ENCODE data around the gene C1RL. TPM values are rescaled to one million over a fixed set of nuclear protein-coding genes. Genes with fewer than 3 reads are reported as not detected.

C1RL gene
- total RNA-seq, 1 donor from 2014 or later: 28.7 TPM

- Mint-ChIP-seq H3K4me3 (ENCODE audit: low read depth) (no peak overlapping the region), H3K27ac (no peak overlapping the region), H3K9me3 (no peaks in the 10 kb centered on the region), H3K36me3 (ENCODE audit: low read depth) (peaks cover 76% of the 10 kb centered on the region), H3K27me3 (ENCODE audit: low read depth) (no peaks in the 10 kb centered on the region), H3K4me1 (ENCODE audit: low read depth) (no peaks in the 10 kb centered on the region)
- intact Hi-C loops (cut with micrococcal nuclease): no loop called here
- no peak for DNase-seq (ENCODE audit: low spot score)
Observed at GRCh38 chr12:7145671-7146070, 36.7 kb upstream of the C1RL start.

DNA sequence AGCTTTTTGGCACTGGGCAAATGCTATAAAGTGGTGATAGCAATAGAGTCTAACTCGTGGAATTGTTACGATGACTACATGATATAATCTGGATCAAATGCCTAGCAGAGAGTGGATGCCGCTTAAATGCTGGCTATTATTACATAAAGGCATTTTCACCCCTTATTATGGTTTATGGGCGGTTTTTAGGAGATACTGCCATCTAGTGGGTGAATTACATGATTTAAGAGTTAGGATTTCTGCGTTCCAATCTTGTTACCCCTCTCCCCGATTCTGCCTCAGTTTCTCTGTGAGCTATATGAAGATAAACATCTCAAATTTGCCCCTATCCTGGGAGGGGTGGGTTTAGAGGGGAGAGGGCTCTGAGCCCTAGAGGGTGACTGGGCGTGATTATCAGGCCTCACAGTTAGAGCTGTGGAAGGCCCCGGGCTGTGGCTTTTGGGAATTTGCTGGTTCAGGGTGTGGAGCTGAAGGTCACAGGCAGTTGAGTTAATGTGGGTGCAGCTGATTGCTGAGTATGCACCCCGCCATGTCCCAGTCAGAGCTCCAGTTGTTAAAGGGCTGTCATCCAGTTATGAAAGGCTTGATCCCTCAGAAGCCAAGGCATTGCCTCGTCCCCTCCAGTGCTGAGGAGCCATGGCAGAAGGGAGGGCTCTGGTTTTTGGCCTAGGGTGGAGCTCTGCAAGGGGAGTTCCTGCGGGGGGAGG lies 35.6 kb upstream of the C1RL start:
- Mint-ChIP-seq H3K4me1 (ENCODE audit: low read depth) (no peaks in the 10 kb centered on the region), H3K27ac (no peak overlapping the region), H3K9me3 (no peaks in the 10 kb centered on the region), H3K27me3 (ENCODE audit: low read depth) (no peaks in the 10 kb centered on the region), H3K36me3 (ENCODE audit: low read depth) (peaks cover 72% of the 10 kb centered on the region), H3K4me3 (ENCODE audit: low read depth) (no peak overlapping the region)
- intact Hi-C loops (cut with micrococcal nuclease): no loop called here
- no peak for DNase-seq (ENCODE audit: low spot score)

DNA sequence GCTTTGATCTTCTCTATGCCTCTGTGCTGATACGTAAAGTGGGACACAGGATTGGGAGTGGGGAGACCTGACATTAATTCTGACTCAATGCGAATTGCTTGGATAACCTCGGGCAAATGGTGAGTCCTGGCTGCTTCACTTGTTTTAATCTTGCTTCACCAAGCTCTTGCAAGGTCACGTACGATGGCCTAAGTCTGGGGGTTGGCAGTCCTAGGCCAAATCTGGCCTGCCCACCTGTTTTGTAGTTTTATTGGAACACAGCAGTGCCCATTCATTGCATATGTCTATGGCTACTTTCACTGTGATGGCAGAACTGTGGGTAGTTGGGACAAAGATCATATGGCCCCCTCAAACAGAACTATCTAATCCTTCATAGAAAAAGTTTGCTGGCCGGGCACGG lies 34.5 kb upstream of the C1RL start:
- no peaks in the 10 kb centered on the region for H3K27me3 Mint-ChIP-seq (ENCODE audit: low read depth)
- DNase-seq (ENCODE audit: low spot score): no peak
- H3K9me3 Mint-ChIP-seq: no peaks in the 10 kb centered on the region
- H3K36me3 Mint-ChIP-seq (ENCODE audit: low read depth): peaks cover 71% of the 10 kb centered on the region
- no peak overlapping the region for H3K4me3 Mint-ChIP-seq (ENCODE audit: low read depth)
- H3K27ac Mint-ChIP-seq: no peak overlapping the region
- intact Hi-C loops (cut with micrococcal nuclease): loop anchor here (2.0 kb wide), 1 partner anchor 495 kb away; no protein-coding TSS in a partner anchor
- H3K4me1 Mint-ChIP-seq (ENCODE audit: low read depth): peaks cover 5% of the 10 kb centered on the region

DNA sequence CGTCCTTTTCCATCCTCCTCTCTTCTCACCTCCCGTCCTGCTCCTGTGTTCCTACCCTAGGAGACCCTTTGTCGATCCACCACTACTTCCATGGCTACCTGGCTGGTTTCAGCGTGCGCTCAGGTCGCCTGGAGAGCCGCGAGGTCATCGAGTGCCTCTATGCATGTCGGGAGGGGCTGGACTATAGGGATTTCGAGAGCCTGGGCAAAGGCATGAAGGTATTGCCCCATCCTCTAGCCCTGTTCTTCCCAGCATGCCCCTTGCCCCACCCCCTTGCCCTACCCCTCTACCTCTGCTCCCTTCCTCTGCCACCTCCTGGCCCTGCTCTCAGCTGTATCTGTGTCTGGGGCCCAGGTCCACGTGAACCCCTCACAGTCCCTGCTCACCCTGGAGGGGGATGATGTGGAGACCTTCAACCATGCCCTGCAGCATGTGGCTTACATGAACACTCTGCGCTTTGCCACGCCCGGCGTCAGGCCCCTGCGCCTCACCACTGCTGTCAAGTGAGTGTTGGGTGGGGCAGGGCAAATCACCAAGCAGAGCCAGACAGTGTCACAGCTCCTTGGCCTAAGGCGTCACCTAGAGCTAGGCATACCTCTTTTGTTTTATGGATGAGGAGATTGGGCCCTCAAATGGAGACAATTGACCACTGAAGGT lies 33.9 kb upstream of the C1RL start:
- no peak for DNase-seq (ENCODE audit: low spot score)
- Mint-ChIP-seq H3K27ac (no peak overlapping the region), H3K4me3 (ENCODE audit: low read depth) (no peak overlapping the region), H3K27me3 (ENCODE audit: low read depth) (no peaks in the 10 kb centered on the region), H3K9me3 (no peaks in the 10 kb centered on the region), H3K4me1 (ENCODE audit: low read depth) (peaks cover 5% of the 10 kb centered on the region), H3K36me3 (ENCODE audit: low read depth) (peaks cover 69% of the 10 kb centered on the region)
- intact Hi-C loops (cut with micrococcal nuclease): loop anchor here (1.0 to 2.0 kb wide), 2 partner anchors 45 to 496 kb away; no protein-coding TSS in a partner anchor

DNA sequence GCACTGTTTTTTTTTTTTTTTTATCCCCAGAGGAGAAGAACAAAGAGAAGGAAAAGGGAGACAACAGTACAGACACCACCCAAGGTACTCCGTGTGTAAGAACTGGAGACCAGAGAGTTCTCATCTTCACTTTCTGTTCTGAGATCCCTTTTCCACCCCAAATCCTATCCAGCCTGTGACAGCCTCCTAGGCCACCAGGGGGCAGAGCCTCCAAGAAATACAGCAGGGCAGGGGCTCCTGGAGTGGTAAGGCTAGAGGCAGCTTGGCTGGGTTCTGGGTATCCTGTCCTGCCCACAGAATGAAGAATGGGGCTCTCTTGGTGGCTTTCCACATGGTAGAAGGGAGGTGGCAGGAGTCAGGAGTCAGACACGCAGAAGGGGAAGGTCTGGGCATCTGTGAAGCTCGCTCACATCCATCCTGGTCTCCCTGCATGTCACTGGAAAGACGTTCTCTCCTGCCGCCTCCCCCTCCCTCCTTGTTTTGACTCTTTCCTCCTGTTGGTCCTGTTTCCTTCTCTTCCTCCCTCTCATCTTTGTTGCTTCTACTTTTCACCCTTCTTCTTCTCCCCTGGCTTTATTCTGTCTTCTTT lies 33.1 kb upstream of the C1RL start:
- Mint-ChIP-seq H3K4me3 (ENCODE audit: low read depth) (no peak overlapping the region), H3K27ac (no peak overlapping the region), H3K27me3 (ENCODE audit: low read depth) (no peaks in the 10 kb centered on the region), H3K9me3 (no peaks in the 10 kb centered on the region), H3K36me3 (ENCODE audit: low read depth) (peaks cover 73% of the 10 kb centered on the region), H3K4me1 (ENCODE audit: low read depth) (peaks cover 5% of the 10 kb centered on the region)
- peak; percentile 38 for DNase-seq (ENCODE audit: low spot score)
- intact Hi-C loops (cut with micrococcal nuclease): loop anchor here (1.0 to 2.0 kb wide), 2 partner anchors 46 to 497 kb away; no protein-coding TSS in a partner anchor

DNA sequence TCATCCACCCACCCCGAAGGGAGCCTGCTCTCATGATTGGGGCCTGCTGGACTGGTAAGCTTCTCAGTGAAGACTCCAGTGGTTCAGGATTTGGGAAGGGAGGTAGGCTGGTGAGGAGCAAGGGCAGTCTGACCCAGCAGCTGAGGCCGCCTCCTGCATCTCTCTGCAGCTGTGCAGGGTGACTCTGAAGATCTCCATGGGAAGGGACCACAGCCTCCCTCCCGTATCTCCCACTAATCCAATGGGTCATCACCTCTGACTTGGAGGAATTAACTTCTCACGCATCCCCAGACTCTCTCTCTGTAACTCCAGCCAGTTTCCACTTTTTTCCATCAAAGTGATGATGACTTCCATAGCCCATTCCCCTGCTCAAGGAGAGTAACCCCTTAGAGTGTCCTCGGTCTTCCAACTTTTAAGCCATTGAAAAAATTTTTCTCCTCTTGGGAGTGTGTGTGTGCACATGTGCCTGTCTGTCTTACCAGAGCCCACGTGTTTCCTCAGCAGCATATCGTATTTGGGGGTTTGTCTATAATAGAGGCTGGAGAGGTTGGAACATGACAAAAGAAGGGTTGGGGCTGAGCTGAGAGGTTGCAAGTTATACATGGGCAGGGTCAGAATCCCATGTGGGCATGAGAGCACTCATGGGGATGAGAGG lies 32.5 kb upstream of the C1RL start:
- Mint-ChIP-seq H3K4me1 (ENCODE audit: low read depth) (peaks cover 5% of the 10 kb centered on the region), H3K27ac (no peak overlapping the region), H3K4me3 (ENCODE audit: low read depth) (no peak overlapping the region), H3K9me3 (no peaks in the 10 kb centered on the region), H3K27me3 (ENCODE audit: low read depth) (no peaks in the 10 kb centered on the region), H3K36me3 (ENCODE audit: low read depth) (peaks cover 74% of the 10 kb centered on the region)
- intact Hi-C loops (cut with micrococcal nuclease): loop anchor here (1.0 to 2.0 kb wide), 2 partner anchors 47 to 497 kb away; no protein-coding TSS in a partner anchor
- no peak for DNase-seq (ENCODE audit: low spot score)

DNA sequence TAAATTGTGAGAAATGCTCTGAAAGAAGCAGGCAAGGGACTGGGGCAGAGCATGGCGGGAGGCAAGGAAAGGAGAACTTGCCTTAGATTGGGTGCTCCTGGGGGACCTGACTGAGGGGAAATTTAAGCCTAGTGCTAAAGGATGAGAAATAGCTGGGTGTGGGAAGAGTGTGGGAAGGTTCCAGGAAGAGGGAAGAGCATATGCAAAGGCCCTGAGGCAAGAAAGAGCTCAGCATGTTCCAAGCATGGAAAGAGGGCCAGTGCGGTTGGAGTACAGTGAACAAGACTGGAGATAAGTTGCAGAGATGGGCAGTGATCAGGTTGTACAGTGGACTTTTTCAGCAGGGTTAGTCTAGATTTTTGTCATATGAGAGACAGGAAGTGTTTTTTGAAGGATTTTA lies 30.2 kb upstream of the C1RL start:
- peaks cover 79% of the 10 kb centered on the region for H3K36me3 Mint-ChIP-seq (ENCODE audit: low read depth)

DNA sequence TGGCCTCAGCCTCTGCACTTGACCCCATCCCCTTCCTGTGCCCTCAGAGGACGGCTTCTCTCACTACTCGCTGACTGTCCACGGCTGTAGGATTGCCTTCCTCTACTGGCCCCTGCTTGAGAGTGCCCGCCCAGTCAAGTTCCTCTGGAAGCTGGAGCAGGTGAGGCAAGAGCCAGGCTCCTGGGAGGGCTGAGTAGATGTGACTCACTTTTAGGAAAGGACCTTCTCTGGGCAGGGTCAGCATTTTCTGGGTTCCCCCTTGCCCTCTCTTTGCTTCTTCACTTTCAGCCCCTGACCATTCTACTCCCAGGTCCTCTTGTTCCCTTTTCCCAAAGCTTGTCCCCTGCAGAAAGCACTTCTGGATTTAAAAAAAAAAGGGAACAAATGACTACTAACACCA lies 28.9 kb upstream of the C1RL start:
- intact Hi-C loops (cut with micrococcal nuclease): no loop called here
- H3K27ac Mint-ChIP-seq: no peak overlapping the region

More for the DNA sequence above, 30.2 kb upstream of the C1RL start:
- H3K27ac Mint-ChIP-seq: peak overlapping the region; percentile 3
- H3K9me3 Mint-ChIP-seq: no peaks in the 10 kb centered on the region
- intact Hi-C loops (cut with micrococcal nuclease): no loop called here
- no peaks in the 10 kb centered on the region for H3K27me3 Mint-ChIP-seq (ENCODE audit: low read depth)
- no peak for DNase-seq (ENCODE audit: low spot score)
- H3K4me3 Mint-ChIP-seq (ENCODE audit: low read depth): no peak overlapping the region
- H3K4me1 Mint-ChIP-seq (ENCODE audit: low read depth): peaks cover 5% of the 10 kb centered on the region

DNA sequence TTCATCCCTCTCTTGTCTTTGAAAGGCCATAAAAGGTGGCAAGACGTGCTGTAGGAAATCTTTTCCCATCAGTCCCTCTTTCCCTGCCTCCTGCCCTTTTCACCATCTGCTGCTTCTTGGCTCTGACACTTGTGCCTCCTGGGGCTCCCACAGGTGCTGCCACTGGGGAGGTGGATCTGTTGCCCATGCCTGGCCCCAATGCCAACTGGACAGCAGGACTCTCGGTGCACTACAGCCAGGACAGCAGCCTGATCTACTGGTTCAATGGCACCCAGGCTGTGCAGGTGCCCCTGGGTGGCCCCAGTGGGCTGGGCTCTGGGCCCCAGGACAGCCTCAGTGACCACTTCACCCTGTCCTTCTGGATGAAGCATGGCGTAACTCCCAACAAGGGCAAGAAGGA lies 27.7 kb upstream of the C1RL start:
- no peaks in the 10 kb centered on the region for H3K27me3 Mint-ChIP-seq (ENCODE audit: low read depth)
- no peak overlapping the region for H3K4me3 Mint-ChIP-seq (ENCODE audit: low read depth)
- no peaks in the 10 kb centered on the region for H3K9me3 Mint-ChIP-seq
- no peak overlapping the region for H3K27ac Mint-ChIP-seq
- no peak for DNase-seq (ENCODE audit: low spot score)
- peaks cover 78% of the 10 kb centered on the region for H3K36me3 Mint-ChIP-seq (ENCODE audit: low read depth)
- H3K4me1 Mint-ChIP-seq (ENCODE audit: low read depth): peaks cover 18% of the 10 kb centered on the region
- intact Hi-C loops (cut with micrococcal nuclease): no loop called here

More for the DNA sequence above, 28.9 kb upstream of the C1RL start:
- no peak for DNase-seq (ENCODE audit: low spot score)
- Mint-ChIP-seq H3K9me3 (no peaks in the 10 kb centered on the region), H3K36me3 (ENCODE audit: low read depth) (peaks cover 81% of the 10 kb centered on the region), H3K4me1 (ENCODE audit: low read depth) (peaks cover 6% of the 10 kb centered on the region), H3K27me3 (ENCODE audit: low read depth) (no peaks in the 10 kb centered on the region), H3K4me3 (ENCODE audit: low read depth) (no peak overlapping the region)

DNA sequence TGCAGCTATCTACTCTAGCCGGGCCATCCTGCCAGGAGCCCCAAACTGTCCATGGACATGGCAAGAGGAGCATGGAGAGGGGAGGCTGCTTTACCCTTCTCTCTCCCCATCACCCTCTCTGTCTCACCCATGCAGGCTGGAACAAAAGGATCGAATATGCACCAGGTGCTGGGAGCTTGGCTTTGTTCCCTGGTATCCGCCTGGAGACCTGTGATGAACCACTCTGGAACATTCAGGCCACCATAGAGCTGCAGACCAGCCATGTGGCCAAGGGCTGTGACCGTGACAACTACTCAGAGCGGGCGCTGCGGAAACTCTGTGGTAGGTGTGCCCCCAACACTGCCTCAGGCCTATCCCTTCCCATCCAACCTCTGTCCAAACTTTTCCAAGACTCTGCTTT lies 27.1 kb upstream of the C1RL start:
- Mint-ChIP-seq H3K27me3 (ENCODE audit: low read depth) (no peaks in the 10 kb centered on the region), H3K36me3 (ENCODE audit: low read depth) (peaks cover 72% of the 10 kb centered on the region), H3K27ac (no peak overlapping the region), H3K4me1 (ENCODE audit: low read depth) (peaks cover 24% of the 10 kb centered on the region), H3K4me3 (ENCODE audit: low read depth) (no peak overlapping the region), H3K9me3 (no peaks in the 10 kb centered on the region)
- DNase-seq (ENCODE audit: low spot score): no peak
- intact Hi-C loops (cut with micrococcal nuclease): no loop called here

GRCh38 chr12:7134396-7135166 lies 25.6 kb upstream of the C1RL start:
- intact Hi-C loops (cut with micrococcal nuclease): no loop called here
- peaks cover 64% of the 10 kb centered on the region for H3K36me3 Mint-ChIP-seq (ENCODE audit: low read depth)
- H3K27me3 Mint-ChIP-seq (ENCODE audit: low read depth): no peaks in the 10 kb centered on the region
- no peak overlapping the region for H3K4me3 Mint-ChIP-seq (ENCODE audit: low read depth)
- H3K27ac Mint-ChIP-seq: no peak overlapping the region
- H3K9me3 Mint-ChIP-seq: no peaks in the 10 kb centered on the region
- H3K4me1 Mint-ChIP-seq (ENCODE audit: low read depth): peaks cover 31% of the 10 kb centered on the region
- no peak for DNase-seq (ENCODE audit: low spot score)

GRCh38 chr12:7131502-7131866 lies 22.5 kb upstream of the C1RL start:
- H3K27ac Mint-ChIP-seq: peak overlapping the region; percentile 93
- no peaks in the 10 kb centered on the region for H3K27me3 Mint-ChIP-seq (ENCODE audit: low read depth)
- H3K4me3 Mint-ChIP-seq (ENCODE audit: low read depth): peak overlapping the region; percentile 98
- H3K9me3 Mint-ChIP-seq: no peaks in the 10 kb centered on the region
- DNase-seq (ENCODE audit: low spot score): peak; percentile 43
- intact Hi-C loops (cut with micrococcal nuclease): loop anchor here (2.0 kb wide), 1 partner anchor 57 kb away; the partner anchor contains the start of gene PEX5
- H3K4me1 Mint-ChIP-seq (ENCODE audit: low read depth): peaks cover 28% of the 10 kb centered on the region
- H3K36me3 Mint-ChIP-seq (ENCODE audit: low read depth): peaks cover 46% of the 10 kb centered on the region
